Omental fat pad (tissue), 4 donors: ENCODE measurements around the gene ODAD3. TPM values are rescaled to one million over a fixed set of nuclear protein-coding genes. Genes with fewer than 3 reads are reported as not detected.
A peak's percentile ranks its signal among the peaks of the same experiment; 100 is the strongest.
"Not testable (repeated sequence)": the region's sequence is repeated elsewhere in the genome, so short reads cannot be mapped to it uniquely, and the experiment has no call there.

Experiments used
- ATAC-seq: fragments of 150-250 bp; one replicate; pipeline ENCODE4 v1.9.1; 2016; ENCODE audit warnings: mild to moderate bottlenecking, moderate library complexity; ENCODE audit not compliant: low FRiP score
- DNase-seq: peaks from one replicate; pipeline ENCODE4 v3.0.0-alpha.2; 2019; ENCODE audit warnings: low spot score
- CTCF ChIP-seq, 3 donors: fragments of 450-650 bp; IDR thresholded peaks; one replicate each; pipeline ENCODE4 v1.5.1; 2016 to 2017; ENCODE audit warnings: antibody characterized with exemption in 3 of 3, mild to moderate bottlenecking in 3 of 3, moderate library complexity in 2 of 3
- total RNA-seq, 4 donors: library from RNA; depleted of rRNA; stranded (reverse); fragments of >200 nt; gene quantifications; one replicate each; pipeline ENCODE4 v1.1.0, GENCODE V29; 2016

ODAD3 gene
- total RNA-seq, 4 donors from 2014 or later: 0.46 TPM; not detected in 3

DNA sequence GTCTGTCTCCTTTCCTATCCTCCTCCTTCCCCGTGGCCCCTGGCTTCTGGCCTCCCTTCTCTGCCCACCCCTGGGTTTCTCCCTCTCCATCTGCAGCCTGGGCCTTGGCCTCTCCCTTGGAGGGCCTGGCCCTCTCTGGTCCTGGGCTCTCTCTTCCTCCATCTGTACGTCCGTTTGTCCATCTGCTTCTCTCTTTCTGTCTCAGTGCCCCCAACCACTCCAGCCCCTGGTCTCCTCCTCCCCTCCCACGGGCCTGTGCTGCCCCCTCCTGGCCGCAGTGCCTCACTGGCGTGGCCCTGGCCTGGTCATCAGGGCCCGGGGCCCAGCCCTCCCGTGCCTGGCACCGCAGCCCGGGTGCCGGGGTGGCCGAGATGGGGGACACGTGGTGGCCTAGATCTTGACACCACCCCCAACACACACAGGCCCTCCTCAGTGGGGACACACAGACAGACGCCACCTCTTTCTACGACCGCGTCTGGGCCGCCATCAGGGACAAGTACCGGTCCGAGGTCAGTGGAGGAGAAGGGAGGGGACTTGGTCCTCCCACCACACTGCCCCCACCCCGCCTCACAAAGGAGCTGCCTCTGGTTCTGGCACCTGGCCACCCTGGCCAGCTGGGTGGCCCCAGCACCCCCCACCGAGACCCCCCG is 11.9 kb upstream of the ODAD3 start:
- DNase-seq: no peak
- TF ChIP-seq CTCF (IDR thresholded peaks at IDR 0.05): peak in 2 of 3 donors; percentile 15 to 45
- peak; percentile 31 for ATAC-seq

DNA sequence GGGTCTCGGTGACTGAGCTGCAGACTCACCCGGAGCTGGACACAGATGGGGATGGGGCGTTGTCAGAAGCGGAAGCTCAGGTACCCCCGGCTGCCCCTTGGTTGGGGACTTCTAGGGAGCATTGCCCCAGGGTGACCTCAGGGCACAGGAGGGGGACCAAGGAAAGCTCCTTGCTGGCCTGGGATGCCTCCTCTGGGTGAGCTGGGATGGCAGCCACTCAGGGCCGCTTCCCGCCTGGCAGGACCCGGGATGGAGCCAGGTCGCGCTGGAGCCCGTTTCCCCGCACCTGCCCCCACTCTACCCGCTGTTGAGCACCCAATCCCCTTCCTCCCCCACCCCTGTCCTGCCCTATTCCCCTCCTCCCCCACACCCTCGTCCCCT is 11.3 kb upstream of the ODAD3 start:
- no peak for TF ChIP-seq CTCF (IDR thresholded peaks at IDR 0.05)
- ATAC-seq (no peak), DNase-seq (no peak)

DNA sequence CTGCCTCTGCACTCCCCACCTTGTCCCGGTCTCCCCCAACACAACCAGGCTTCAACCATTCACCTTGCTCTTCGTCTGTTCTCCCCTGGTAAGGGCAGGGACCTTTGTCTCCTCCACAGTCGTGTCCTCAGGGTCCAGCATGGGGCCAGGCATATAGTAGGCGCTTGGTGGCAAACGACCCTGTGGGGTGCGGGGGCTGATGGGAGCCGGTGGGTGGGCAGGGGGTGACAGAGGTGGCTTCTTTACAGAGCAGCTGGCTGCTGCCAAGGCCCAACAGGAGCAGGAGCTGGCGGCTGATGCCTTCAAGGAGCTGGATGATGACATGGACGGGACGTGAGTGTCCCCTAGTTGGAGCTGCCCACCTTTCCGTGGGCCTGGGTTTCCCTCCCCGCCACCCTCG is 10.2 kb upstream of the ODAD3 start:
- TF ChIP-seq CTCF (IDR thresholded peaks at IDR 0.05): no peak
- DNase-seq (no peak), ATAC-seq (no peak)

- no peak for ATAC-seq
- DNase-seq: no peak
- TF ChIP-seq CTCF (IDR thresholded peaks at IDR 0.05): no peak
Measured at GRCh38 chr19:11444059-11444458, 9.1 kb upstream of the ODAD3 start.

DNA sequence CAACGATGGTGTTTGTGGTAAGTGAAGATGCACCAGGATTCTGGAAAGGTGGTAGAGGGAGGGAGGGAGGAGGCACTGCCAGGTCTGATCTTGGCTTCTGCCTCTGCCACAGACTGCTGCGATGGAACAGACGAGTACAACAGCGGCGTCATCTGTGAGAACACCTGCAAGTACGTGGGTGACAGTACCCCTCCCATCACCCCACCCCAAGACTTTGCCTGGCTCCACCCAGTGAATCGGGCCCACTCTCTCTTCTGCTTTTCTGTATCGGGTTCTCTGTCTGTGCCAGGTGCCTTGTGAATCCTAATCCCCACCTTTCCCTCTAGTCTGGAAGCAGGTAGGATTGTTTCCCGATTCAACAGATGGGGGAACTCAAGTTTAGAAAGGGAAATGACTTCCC is 3.0 kb upstream of the ODAD3 start:
- no peak for DNase-seq
- TF ChIP-seq CTCF (IDR thresholded peaks at IDR 0.05): no peak
- no peak for ATAC-seq

DNA sequence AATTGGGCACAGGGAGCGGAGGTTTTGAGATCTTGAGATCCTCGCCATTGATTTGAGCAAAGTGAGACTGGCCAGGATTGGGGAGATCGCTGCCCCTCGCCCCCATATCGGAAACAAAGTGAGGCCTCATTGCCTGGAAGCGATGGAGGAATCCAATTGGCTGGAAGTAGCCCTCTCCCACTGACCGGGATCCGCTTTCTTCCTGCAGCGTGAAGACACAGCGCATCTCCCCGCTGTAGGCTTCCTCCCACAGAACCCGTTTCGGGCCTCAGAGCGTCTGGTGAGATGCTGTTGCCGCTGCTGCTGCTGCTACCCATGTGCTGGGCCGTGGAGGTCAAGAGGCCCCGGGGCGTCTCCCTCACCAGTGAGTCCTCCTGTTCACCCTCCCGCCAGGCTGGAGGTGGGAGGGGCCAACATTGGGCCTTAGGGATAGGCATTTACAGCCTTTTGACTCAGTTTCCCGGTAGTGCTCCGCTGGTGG is 952 bp upstream of the ODAD3 start:
- no peak for TF ChIP-seq CTCF (IDR thresholded peaks at IDR 0.05)
- ATAC-seq (no peak), DNase-seq (no peak)

DNA sequence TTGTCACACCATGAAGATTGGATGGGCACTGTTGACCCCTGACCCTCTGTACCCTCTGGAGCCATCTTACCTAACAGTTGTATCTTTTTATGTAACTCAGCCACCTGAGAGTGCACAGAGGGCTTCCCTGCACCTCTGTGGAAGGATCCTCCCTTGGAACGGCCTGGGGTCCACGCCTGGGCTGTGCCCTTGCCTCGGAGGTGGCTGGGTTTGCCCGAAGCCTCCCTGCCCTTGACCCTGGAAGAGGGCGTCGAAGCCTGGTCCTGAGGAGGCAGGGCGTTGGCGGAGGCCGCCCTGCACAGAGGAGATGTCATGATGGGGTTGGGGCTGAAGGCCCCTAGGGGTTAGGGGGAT is 241 bp downstream of the ODAD3 start:
- no peak for TF ChIP-seq CTCF (IDR thresholded peaks at IDR 0.05)
- DNase-seq (no peak), ATAC-seq (no peak)

GRCh38 chr19:11433526-11433925 is 1.4 kb downstream of the ODAD3 start:
- ATAC-seq, DNase-seq: not testable (repeated sequence)
